Uterus (tissue), 4 donors: ENCODE data around the gene ARID5B. TPM values are rescaled to one million over a fixed set of nuclear protein-coding genes. Genes with fewer than 3 reads are reported as not detected.

Experiments used
- DNase-seq, 2 donors: peaks; one replicate each; pipeline ENCODE4 v3.0.0-alpha.2; 2019 to 2020
- H3K27ac ChIP-seq, 2 donors: fragments of 200-600 bp; sonication (generic); 1 replicate in 1 of 2; 2 replicates in 1 of 2; pipeline ENCODE4 v1.5.1; 2016 to 2018
- H3K27me3 ChIP-seq, 2 donors: fragments of 200-600 bp; sonication (generic); one replicate each; pipeline ENCODE4 v1.5.1; 2018 to 2019; ENCODE audit warnings: control low read depth in 1 of 2
- H3K36me3 ChIP-seq, 2 donors: fragments of 200-600 bp; sonication (generic); one replicate each; pipeline ENCODE4 v1.5.1; 2019; ENCODE audit warnings: control low read depth in 1 of 2
- H3K4me1 ChIP-seq, 2 donors: fragments of 200-600 bp; sonication (generic); one replicate each; pipeline ENCODE4 v1.5.1; 2018 to 2019; ENCODE audit warnings: control low read depth in 1 of 2
- H3K4me3 ChIP-seq, 2 donors: fragments of 200-600 bp; sonication (generic); 1 replicate in 1 of 2; 2 replicates in 1 of 2; pipeline ENCODE4 v1.5.1; 2018 to 2019; ENCODE audit warnings: mild to moderate bottlenecking in 1 of 2
- H3K9me3 ChIP-seq, 2 donors: fragments of 200-600 bp; sonication (generic); one replicate each; pipeline ENCODE4 v1.5.1; 2019; ENCODE audit warnings: control low read depth in 1 of 2
- CTCF ChIP-seq, 4 experiments: fragments of 200-600 bp in 2 of 4; fragments of 450-650 bp in 2 of 4; sonication (generic) in 2 of 4; IDR thresholded peaks; one replicate each; pipeline ENCODE4 v1.5.1; 2016 to 2019; ENCODE audit warnings: antibody characterized with exemption in 4 of 4, mild to moderate bottlenecking in 2 of 4, moderate library complexity in 1 of 4
- POLR2A ChIP-seq, 2 donors: fragments of 450-650 bp; IDR thresholded peaks; one replicate each; pipeline ENCODE4 v1.6.1; 2016; ENCODE audit warnings: antibody characterized with exemption in 2 of 2, mild to moderate bottlenecking in 1 of 2, moderate library complexity in 1 of 2
- intact Hi-C: fragments of 100-400 bp; cut with DNase I; formaldehyde crosslinking; loops from one replicate; pipeline ENCODE4 v1.15.1; 2023; ENCODE audit warnings: low total_unique reads
- total RNA-seq, 4 donors: library from RNA; depleted of rRNA in 3 of 4; stranded (reverse); fragments of >200 nt in 3 of 4; gene quantifications; one replicate each; pipeline versions ENCODE4 v1.1.0 to v1.2.4, GENCODE V29; 2014 to 2023
- donor health status: DM: yes; HTN: yes; CAD: no.

Gene ARID5B
- total RNA-seq, 4 donors from 2014 or later, result 38.7 to 64.1 (median 56.6) TPM

- H3K36me3 ChIP-seq, result no peaks in the 10 kb centered on the region
- H3K4me3 ChIP-seq, result no peak overlapping the region
- DNase-seq, result no peak
- TF ChIP-seq CTCF (IDR thresholded peaks at IDR 0.05) (no peak), POLR2A (IDR thresholded peaks at IDR 0.05) (no peak)
- no peaks in the 10 kb centered on the region for H3K27me3 ChIP-seq
- no peaks in the 10 kb centered on the region for H3K9me3 ChIP-seq
- intact Hi-C loops, result no loop called here
- peak overlapping the region; percentile 54 to 67 for H3K27ac ChIP-seq
- peaks cover 0 to 9% of the 10 kb centered on the region in 2 donors for H3K4me1 ChIP-seq
Observed at GRCh38 chr10:61869041-61869675, 32.3 kb upstream of the ARID5B start.

- H3K27me3 ChIP-seq, result no peaks in the 10 kb centered on the region
- no peak overlapping the region for H3K4me3 ChIP-seq
- H3K36me3 ChIP-seq, result no peaks in the 10 kb centered on the region
- H3K4me1 ChIP-seq, result peaks cover 0 to 9% of the 10 kb centered on the region in 2 donors
- H3K27ac ChIP-seq, result peak overlapping the region; percentile 54 to 67
- TF ChIP-seq POLR2A (IDR thresholded peaks at IDR 0.05), result no peak
- no peak for TF ChIP-seq CTCF (IDR thresholded peaks at IDR 0.05)
- no peak for DNase-seq
- intact Hi-C loops, result no loop called here
- no peaks in the 10 kb centered on the region for H3K9me3 ChIP-seq
Observed at GRCh38 chr10:61869774-61870525, 31.5 kb upstream of the ARID5B start.

- Histone ChIP-seq H3K4me3 (no peak overlapping the region), H3K27me3 (no peaks in the 10 kb centered on the region), H3K9me3 (no peaks in the 10 kb centered on the region), H3K27ac (peak overlapping the region; percentile 3 to 54), H3K36me3 (no peaks in the 10 kb centered on the region), H3K4me1 (peaks cover 0 to 9% of the 10 kb centered on the region in 2 donors)
- DNase-seq, result no peak
- intact Hi-C loops, result no loop called here
- TF ChIP-seq POLR2A (IDR thresholded peaks at IDR 0.05) (no peak), CTCF (IDR thresholded peaks at IDR 0.05) (no peak)
Observed at GRCh38 chr10:61870526-61870895, 31.0 kb upstream of the ARID5B start.

GRCh38 chr10:61871487-61871886 is 30.0 kb upstream of the ARID5B start:
- Histone ChIP-seq H3K4me3 (no peak overlapping the region), H3K27ac (no peak overlapping the region), H3K4me1 (peaks cover 0 to 9% of the 10 kb centered on the region in 2 donors), H3K36me3 (no peaks in the 10 kb centered on the region), H3K9me3 (no peaks in the 10 kb centered on the region), H3K27me3 (no peaks in the 10 kb centered on the region)
- TF ChIP-seq CTCF (IDR thresholded peaks at IDR 0.05), result no peak
- no peak for TF ChIP-seq POLR2A (IDR thresholded peaks at IDR 0.05)
- no peak for DNase-seq
- intact Hi-C loops, result no loop called here
